Mesothelial cell of epicardium (in vitro differentiated cells): Measurements from ENCODE around the gene CENPX. TPM values are rescaled to one million over a fixed set of nuclear protein-coding genes. Genes with fewer than 3 reads are reported as not detected.

Experiments used
- DNase-seq, 2 experiments: peaks; one replicate each; pipeline ENCODE4 v3.0.0; 2021; ENCODE audit warnings: low spot score in 2 of 2; ENCODE audit not compliant: unreplicated experiment in 2 of 2
- H3K27ac Mint-ChIP-seq: 2 replicates; pipeline ENCODE4 v1.8.0; 2021; ENCODE audit warnings: mixed read lengths
- H3K27me3 Mint-ChIP-seq: 2 replicates; pipeline ENCODE4 v1.8.0; 2021; ENCODE audit warnings: low read depth, mixed read lengths
- H3K36me3 Mint-ChIP-seq: 2 replicates; pipeline ENCODE4 v1.8.0; 2021; ENCODE audit warnings: mixed read lengths
- H3K4me1 Mint-ChIP-seq: 2 replicates; pipeline ENCODE4 v1.8.0; 2021; ENCODE audit warnings: mixed read lengths
- H3K4me3 Mint-ChIP-seq: 2 replicates; pipeline ENCODE4 v1.8.0; 2021; ENCODE audit warnings: mild to moderate bottlenecking, moderate library complexity, mixed read lengths
- H3K9me3 Mint-ChIP-seq: 2 replicates; pipeline ENCODE4 v1.8.0; 2021; ENCODE audit warnings: mixed read lengths
- CTCF ChIP-seq: fragments of 200-600 bp; sonication (generic); IDR thresholded peaks from one replicate; pipeline ENCODE4 v1.5.0; 2021; ENCODE audit warnings: antibody characterized with exemption; ENCODE audit not compliant: unreplicated experiment
- total RNA-seq: library from RNA; stranded (reverse); gene quantifications from 3 replicates; pipeline ENCODE4 v1.2.1, GENCODE V29; 2021

Gene CENPX
- total RNA-seq, 1 donor from 2014 or later, result 40.6 TPM

- H3K4me3 Mint-ChIP-seq, result no peak overlapping the region
- peaks cover 11% of the 10 kb centered on the region for H3K4me1 Mint-ChIP-seq
Measured at GRCh38 chr17:82014971-82015310, 7.7 kb downstream of the CENPX start.

GRCh38 chr17:82014432-82014831 is 8.2 kb downstream of the CENPX start:
- Mint-ChIP-seq H3K4me1 (peaks cover 11% of the 10 kb centered on the region), H3K4me3 (no peak overlapping the region), H3K36me3 (no peaks in the 10 kb centered on the region), H3K27ac (no peak overlapping the region), H3K27me3 (no peaks in the 10 kb centered on the region), H3K9me3 (no peaks in the 10 kb centered on the region)
- no peak for TF ChIP-seq CTCF
- no peak for DNase-seq

More at GRCh38 chr17:82014971-82015310, 7.7 kb downstream of the CENPX start:
- no peak overlapping the region for H3K27ac Mint-ChIP-seq
- TF ChIP-seq CTCF, result no peak
- no peaks in the 10 kb centered on the region for H3K27me3 Mint-ChIP-seq
- no peaks in the 10 kb centered on the region for H3K9me3 Mint-ChIP-seq
- H3K36me3 Mint-ChIP-seq, result no peaks in the 10 kb centered on the region
- no peak for DNase-seq

- Mint-ChIP-seq H3K36me3 (no peaks in the 10 kb centered on the region), H3K9me3 (no peaks in the 10 kb centered on the region), H3K27ac (no peak overlapping the region), H3K4me3 (no peak overlapping the region), H3K27me3 (no peaks in the 10 kb centered on the region), H3K4me1 (peaks cover 9% of the 10 kb centered on the region)
- no peak for DNase-seq
- TF ChIP-seq CTCF, result no peak
Measured at GRCh38 chr17:82013772-82014321, 8.8 kb downstream of the CENPX start.

GRCh38 chr17:82013341-82013740 is 9.3 kb downstream of the CENPX start:
- no peaks in the 10 kb centered on the region for H3K27me3 Mint-ChIP-seq
- no peak for TF ChIP-seq CTCF
- H3K36me3 Mint-ChIP-seq, result no peaks in the 10 kb centered on the region
- H3K27ac Mint-ChIP-seq, result no peak overlapping the region
- H3K9me3 Mint-ChIP-seq, result no peaks in the 10 kb centered on the region
- peaks cover 4% of the 10 kb centered on the region for H3K4me1 Mint-ChIP-seq
- H3K4me3 Mint-ChIP-seq, result no peak overlapping the region
- no peak for DNase-seq

GRCh38 chr17:82012640-82013295 is 9.9 kb downstream of the CENPX start:
- no peaks in the 10 kb centered on the region for H3K27me3 Mint-ChIP-seq
- peaks cover 4% of the 10 kb centered on the region for H3K4me1 Mint-ChIP-seq
- no peaks in the 10 kb centered on the region for H3K9me3 Mint-ChIP-seq
- DNase-seq, result no peak
- no peak for TF ChIP-seq CTCF
- no peaks in the 10 kb centered on the region for H3K36me3 Mint-ChIP-seq
- H3K4me3 Mint-ChIP-seq, result no peak overlapping the region
- no peak overlapping the region for H3K27ac Mint-ChIP-seq
